Activated CD8-positive, alpha-beta memory T cell treated with anti-CD3 and anti-CD28 coated beads for 48 hours (primary cell): Measurements from ENCODE around the gene RDM1.
"Not testable (repeated sequence)": the region's sequence is repeated elsewhere in the genome, so short reads cannot be mapped to it uniquely, and the experiment has no call there.

ENCODE experiments used
- DNase-seq, 3 experiments: peaks; one replicate each; pipeline ENCODE4 v3.0.0-alpha.2; 2020; ENCODE audit warnings: low read depth in 2 of 3, low spot score in 2 of 3

Gene RDM1

DNA sequence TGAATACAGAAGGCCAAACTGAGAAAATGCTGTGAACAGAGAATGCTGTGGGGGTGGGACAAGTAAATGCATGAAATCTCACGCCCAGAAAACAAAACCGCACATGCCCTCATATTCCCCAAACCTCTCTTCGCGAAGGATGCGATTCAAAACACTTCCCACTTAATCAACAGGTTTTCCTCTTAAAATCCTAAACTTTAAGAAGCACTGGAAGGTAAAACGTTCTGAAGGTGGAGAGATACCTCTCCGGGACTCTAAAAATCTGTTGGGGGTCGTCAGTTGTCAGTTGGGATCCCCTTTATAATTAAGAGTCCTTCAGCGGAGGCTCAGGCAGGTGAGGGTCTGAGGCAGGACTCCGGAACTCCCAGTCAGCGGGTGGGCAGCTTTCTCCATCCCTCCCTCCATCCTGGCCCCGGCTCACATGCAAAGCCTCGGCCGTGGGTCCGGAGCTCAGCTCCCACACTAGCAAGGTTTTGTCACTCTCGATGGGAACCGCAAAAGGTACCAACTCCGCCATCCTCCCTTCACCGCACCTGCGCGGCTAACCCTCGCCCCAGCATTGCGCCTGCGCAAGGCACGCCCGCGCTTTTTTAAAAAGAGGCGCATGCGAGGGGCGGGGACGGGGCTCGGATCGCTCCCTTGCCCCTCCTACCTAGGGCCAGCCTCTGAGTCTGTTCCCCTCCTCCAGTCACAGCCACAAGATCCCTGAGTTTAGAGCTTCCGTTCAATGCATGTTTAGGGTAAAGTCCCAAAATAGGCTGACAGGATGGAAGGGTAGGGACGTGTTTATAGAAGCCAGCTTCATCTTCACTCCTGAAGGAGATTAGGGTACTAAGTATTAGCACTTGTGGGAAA lies at the start of gene RDM1:
Gene RDM1 (minus strand): TSS at position 563 of the 855 bp plus-strand sequence. CDS start 46 bp downstream, at position 517.
- DNase-seq: peak; percentile 77 to 84 (median 80)

- no peak for DNase-seq
Measured at GRCh38 chr17:35978346-35978745, 47.8 kb upstream of the RDM1 start.

DNA sequence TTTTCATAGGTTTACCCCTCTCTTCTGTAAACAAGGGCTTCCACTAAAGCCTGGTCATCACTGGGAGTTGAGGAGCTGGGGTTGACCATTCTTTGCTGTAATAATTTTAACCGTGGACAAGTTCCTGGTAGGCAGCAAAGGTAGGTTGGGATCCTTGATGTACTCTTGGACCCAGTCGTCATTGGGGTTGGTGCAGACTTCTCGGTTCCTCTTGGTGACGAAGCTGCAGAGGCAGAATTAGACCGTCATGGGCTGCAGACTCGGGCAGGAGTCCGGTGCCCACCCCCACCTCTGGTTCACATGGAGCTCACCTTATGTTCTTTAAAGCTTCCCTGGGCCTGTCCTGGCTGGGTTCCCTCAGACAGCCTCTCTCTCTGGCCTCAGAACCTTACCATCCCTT lies 46.9 kb upstream of the RDM1 start:
- DNase-seq: no peak

GRCh38 chr17:35973333-35974260 lies 43.0 kb upstream of the RDM1 start:
- no peak for DNase-seq

GRCh38 chr17:35972945-35973332 lies 42.4 kb upstream of the RDM1 start:
- DNase-seq: no peak

- no peak for DNase-seq
Measured at GRCh38 chr17:35972535-35972934, 42.0 kb upstream of the RDM1 start.

DNA sequence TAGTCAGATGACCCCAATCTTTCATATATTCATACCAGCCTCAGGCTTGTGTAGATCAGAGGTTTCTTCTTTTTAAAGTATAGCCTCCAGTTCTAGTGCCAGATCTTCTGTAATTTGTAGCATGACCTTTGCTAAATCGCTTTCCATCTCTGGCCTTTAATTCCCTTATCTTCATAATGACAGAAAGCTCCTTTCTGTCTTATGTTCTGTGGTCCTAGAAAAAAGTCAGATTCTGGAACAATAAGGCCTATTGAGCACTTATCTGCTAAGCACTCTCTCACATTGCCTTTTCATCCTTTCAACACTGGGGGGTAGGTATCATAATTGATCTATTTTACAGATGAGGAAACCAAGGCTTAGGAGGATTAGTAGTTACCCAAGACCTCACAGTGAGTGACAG lies 41.5 kb upstream of the RDM1 start:
- no peak for DNase-seq

- peak; percentile 23 to 63 (median 53) for DNase-seq
Measured at GRCh38 chr17:35969558-35970380, 39.2 kb upstream of the RDM1 start.

- no peak for DNase-seq
Measured at GRCh38 chr17:35968520-35969054, 38.0 kb upstream of the RDM1 start.

DNA sequence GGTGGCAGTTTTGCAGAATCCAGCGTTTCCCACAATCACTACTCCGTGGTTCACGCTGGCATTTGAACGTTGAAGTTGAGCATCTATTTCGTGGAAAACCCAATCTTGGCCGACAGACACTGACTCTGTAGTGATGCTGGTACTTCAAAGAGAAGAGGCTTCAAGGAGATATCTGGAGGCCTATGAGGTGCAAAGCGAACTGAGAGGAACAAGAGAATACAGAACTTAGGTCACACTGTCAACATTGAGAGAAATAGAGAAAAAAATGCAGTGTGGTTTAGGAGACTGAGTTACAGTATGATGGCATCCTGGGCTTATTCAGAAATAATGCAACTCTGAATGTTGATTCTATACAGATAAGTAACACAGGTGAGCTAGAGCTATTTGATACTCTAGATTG lies 34.7 kb upstream of the RDM1 start:
- no peak for DNase-seq

GRCh38 chr17:35963663-35964062 lies 33.1 kb upstream of the RDM1 start:
- DNase-seq: no peak

DNA sequence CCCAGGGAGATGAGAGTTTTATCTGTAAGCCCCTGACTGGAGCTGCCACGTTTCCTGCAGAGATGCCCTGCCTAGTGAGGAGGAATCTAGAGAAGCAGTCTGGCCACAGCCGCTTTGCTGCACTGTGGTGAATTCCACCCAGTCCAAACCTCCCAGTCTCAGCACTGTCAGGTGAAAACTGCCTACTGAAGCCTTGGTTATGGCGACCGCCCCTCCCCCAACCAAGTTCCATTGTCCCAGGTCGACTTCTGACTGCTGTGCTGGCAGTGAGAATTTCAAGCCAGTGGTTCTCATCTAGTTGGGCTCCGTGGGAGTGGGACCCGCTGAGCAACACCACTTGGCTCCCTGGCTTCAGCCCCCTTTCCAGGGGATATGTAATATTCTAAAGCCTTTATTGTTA lies 23.1 kb upstream of the RDM1 start:
- no peak for DNase-seq

GRCh38 chr17:35949401-35949800 lies 18.8 kb upstream of the RDM1 start:
- DNase-seq: no peak

GRCh38 chr17:35948092-35948491 lies 17.5 kb upstream of the RDM1 start:
- no peak for DNase-seq

GRCh38 chr17:35947156-35947585 lies 16.6 kb upstream of the RDM1 start:
- no peak for DNase-seq

DNA sequence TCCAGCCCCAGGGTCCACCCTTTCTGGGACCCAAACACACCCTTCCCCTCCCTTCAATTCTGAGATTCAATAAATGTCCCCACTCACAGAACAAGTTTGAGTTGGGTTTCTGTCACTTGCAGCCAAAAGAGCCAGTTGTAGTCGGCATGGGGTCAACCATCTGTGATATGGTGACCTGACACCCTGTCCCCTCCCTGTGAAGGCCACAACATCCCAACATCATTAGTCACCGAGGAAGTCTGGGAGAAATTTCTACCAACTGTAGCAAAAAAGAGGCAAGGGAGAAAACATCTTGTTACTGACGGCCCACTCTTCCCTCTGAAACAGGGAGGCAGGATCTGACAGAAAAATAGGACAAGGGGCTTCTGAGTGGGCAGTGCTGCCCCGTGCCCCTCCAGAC lies 13.6 kb upstream of the RDM1 start:
- no peak for DNase-seq

DNA sequence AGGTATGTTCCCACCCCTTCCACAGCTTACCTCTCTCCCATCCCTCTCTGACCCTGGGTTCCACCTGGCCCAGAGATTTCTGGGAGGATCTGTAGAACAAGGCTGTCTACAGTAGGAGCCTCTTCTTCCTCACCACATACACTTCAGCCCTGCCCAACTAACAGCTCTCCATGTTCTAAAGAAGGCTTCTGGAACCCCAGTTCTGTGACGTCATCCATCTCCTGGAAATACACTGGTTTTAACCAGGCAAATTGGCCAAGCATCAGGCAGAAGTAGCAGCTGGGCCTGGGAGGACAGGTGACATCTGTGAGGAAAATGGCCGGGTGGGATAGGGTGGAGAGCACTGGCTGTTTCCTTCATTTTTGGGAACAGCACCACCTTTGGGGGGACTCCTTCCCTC lies 13.0 kb upstream of the RDM1 start, which contains the start of gene LYZL6:
Gene LYZL6 (minus strand): TSS at position 177 of the 400 bp plus-strand sequence. CDS start 4,357 bp downstream, outside the sequence.
- no peak for DNase-seq

- DNase-seq: no peak
Measured at GRCh38 chr17:35942588-35943186, 12.1 kb upstream of the RDM1 start.

DNA sequence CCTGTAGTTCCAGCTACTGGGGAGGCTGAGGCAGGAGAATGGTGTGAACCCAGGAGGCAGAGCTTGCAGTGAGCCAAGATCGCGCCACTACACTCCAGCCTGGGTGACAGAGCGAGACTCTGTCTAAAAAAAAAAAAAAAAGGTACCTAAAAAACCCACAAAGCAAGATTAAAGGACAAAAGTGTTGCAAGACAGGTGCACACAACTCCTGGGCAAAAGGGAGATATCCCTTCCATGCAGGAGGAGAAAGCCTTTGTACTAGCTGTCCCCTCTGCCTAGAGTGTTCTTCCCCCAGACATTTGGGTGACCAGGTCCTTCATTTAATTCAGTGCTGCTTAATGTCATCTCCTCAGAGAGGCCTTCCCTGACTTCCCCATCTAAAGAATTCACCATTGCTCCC lies 7.9 kb upstream of the RDM1 start:
- not testable (repeated sequence) for DNase-seq

DNA sequence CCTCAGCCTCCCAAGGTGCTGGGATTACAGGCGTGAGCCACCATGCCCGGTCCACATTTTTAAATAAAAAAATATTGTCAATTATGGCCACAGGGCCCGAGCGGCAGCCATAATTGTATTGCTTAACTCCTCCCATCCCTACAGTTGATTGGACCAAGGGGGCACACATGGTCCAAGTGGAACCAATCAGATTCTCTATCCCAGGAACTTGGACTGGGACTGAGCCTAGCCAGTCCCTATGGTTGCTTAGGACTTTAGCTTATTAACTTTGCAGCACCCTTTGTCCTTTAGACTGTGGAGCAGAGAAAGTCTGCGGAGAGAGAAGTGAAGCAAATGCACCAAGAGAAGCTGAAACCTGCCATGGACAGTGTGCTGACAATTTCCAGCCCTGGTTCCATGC lies 5.5 kb upstream of the RDM1 start:
- DNase-seq: no peak
